Trophoblast cell (in vitro differentiated cells and primary cell): ENCODE results near the gene GPD1L. TPM values are rescaled to one million over a fixed set of nuclear protein-coding genes. Genes with fewer than 3 reads are reported as not detected.
"Not testable (repeated sequence)": the region's sequence is repeated elsewhere in the genome, so short reads cannot be mapped to it uniquely, and the experiment has no call there.

Experiments
- DNase-seq, 2 donors: peaks; one replicate each; pipeline ENCODE4 v3.0.0-alpha.2; 2016
- H2AFZ ChIP-seq: 2 replicates; pipeline ENCODE4 v1.6.1; 2013; ENCODE audit warnings: low read length, moderate library complexity, mild to moderate bottlenecking; ENCODE audit not compliant: insufficient read depth, poor library complexity
- H2AK5ac ChIP-seq: 2 replicates; pipeline ENCODE4 v1.6.1; 2013; ENCODE audit warnings: mild to moderate bottlenecking, low read length
- H2BK120ac ChIP-seq: 2 replicates; pipeline ENCODE4 v1.6.1; 2013; ENCODE audit warnings: low read length, mild to moderate bottlenecking, moderate library complexity; ENCODE audit not compliant: insufficient read depth, poor library complexity
- H2BK12ac ChIP-seq: 2 replicates; pipeline ENCODE4 v1.6.1; 2013; ENCODE audit warnings: mild to moderate bottlenecking, low read length, moderate library complexity
- H2BK5ac ChIP-seq: 2 replicates; pipeline ENCODE4 v1.6.1; 2013; ENCODE audit warnings: low read length, low read depth, moderate library complexity, mild to moderate bottlenecking; ENCODE audit not compliant: poor library complexity
- H3K14ac ChIP-seq: 2 replicates; pipeline ENCODE4 v1.6.1; 2013; ENCODE audit warnings: mild to moderate bottlenecking, low read length
- H3K18ac ChIP-seq: 2 replicates; pipeline ENCODE4 v1.6.1; 2013; ENCODE audit warnings: mild to moderate bottlenecking, low read length
- H3K23ac ChIP-seq: 2 replicates; pipeline ENCODE4 v1.6.1; 2013; ENCODE audit warnings: low read length
- H3K27ac ChIP-seq: 2 replicates; pipeline ENCODE4 v1.5.1; 2013; ENCODE audit warnings: low read depth, mild to moderate bottlenecking, inconsistent platforms, low read length, moderate library complexity
- H3K27me3 ChIP-seq: 2 replicates; pipeline ENCODE4 v1.6.1; 2013; ENCODE audit warnings: inconsistent platforms, mild to moderate bottlenecking, low read length, moderate library complexity; ENCODE audit not compliant: insufficient read depth
- H3K36me3 ChIP-seq, 2 experiments: 1 replicate in 1 of 2; 2 replicates in 1 of 2; pipeline ENCODE4 v1.6.1; 2013; ENCODE audit warnings: low read length in 2 of 2, mild to moderate bottlenecking in 2 of 2, moderate library complexity in 1 of 2; ENCODE audit not compliant: insufficient read depth in 2 of 2, control insufficient read depth in 1 of 2
- H3K4ac ChIP-seq: 2 replicates; pipeline ENCODE4 v1.6.1; 2013; ENCODE audit warnings: low read depth, mild to moderate bottlenecking, low read length, moderate library complexity
- H3K4me1 ChIP-seq, 2 experiments: 1 replicate in 1 of 2; 2 replicates in 1 of 2; pipeline ENCODE4 v1.6.1; 2013; ENCODE audit warnings: low read length in 2 of 2, mild to moderate bottlenecking in 2 of 2, moderate library complexity in 1 of 2; ENCODE audit not compliant: insufficient read depth in 2 of 2, control insufficient read depth in 1 of 2
- H3K4me2 ChIP-seq: 2 replicates; pipeline ENCODE4 v1.6.1; 2013; ENCODE audit warnings: inconsistent platforms, mild to moderate bottlenecking, low read length, moderate library complexity
- H3K4me3 ChIP-seq: 2 replicates; pipeline ENCODE4 v1.5.1; 2013; ENCODE audit warnings: mild to moderate bottlenecking, low read depth, low read length, inconsistent platforms
- H3K79me1 ChIP-seq: one replicate; pipeline ENCODE4 v1.6.1; 2013; ENCODE audit warnings: low read length
- H3K79me2 ChIP-seq: 2 replicates; pipeline ENCODE4 v1.6.1; 2013; ENCODE audit warnings: low read length, mild to moderate bottlenecking; ENCODE audit not compliant: control insufficient read depth, insufficient read depth, poor library complexity
- H3K9ac ChIP-seq: 2 replicates; pipeline ENCODE4 v1.6.1; 2013; ENCODE audit warnings: mild to moderate bottlenecking, low read length
- H3K9me3 ChIP-seq: 2 replicates; pipeline ENCODE4 v1.6.1; 2013; ENCODE audit warnings: low read depth, mild to moderate bottlenecking, control low read depth, inconsistent platforms, low read length; ENCODE audit not compliant: insufficient read depth
- H4K12ac ChIP-seq: 2 replicates; pipeline ENCODE4 v1.6.1; 2013; ENCODE audit warnings: low read depth, mild to moderate bottlenecking, low read length, moderate library complexity
- H4K8ac ChIP-seq: 2 replicates; pipeline ENCODE4 v1.6.1; 2013; ENCODE audit warnings: low read depth, mild to moderate bottlenecking, low read length, moderate library complexity
- H4K91ac ChIP-seq: one replicate; pipeline ENCODE4 v1.6.1; 2013; ENCODE audit warnings: low read depth, mild to moderate bottlenecking, low read length, moderate library complexity
- WGBS: extraction: QIAGEN DNeasy Blood & Tissue Kit; methylation state at CpG from one replicate; pipeline ENCODE4 v1.1.7; 2013; ENCODE audit warnings: missing lambda C conversion rate; ENCODE audit not compliant: insufficient read length, insufficient coverage; ENCODE audit errors: extremely low coverage; 5-methylcytosine and 5-hydroxymethylcytosine counted together
- polyA plus RNA-seq: library from polyadenylated mRNA; stranded (reverse); fragments of 200-250 nt; gene quantifications from 2 replicates; pipeline ENCODE4 v1.2.3, GENCODE V29; 2013

The GPD1L gene
- polyA plus RNA-seq = 1.6 and 1.7 TPM in 2 replicates

DNA sequence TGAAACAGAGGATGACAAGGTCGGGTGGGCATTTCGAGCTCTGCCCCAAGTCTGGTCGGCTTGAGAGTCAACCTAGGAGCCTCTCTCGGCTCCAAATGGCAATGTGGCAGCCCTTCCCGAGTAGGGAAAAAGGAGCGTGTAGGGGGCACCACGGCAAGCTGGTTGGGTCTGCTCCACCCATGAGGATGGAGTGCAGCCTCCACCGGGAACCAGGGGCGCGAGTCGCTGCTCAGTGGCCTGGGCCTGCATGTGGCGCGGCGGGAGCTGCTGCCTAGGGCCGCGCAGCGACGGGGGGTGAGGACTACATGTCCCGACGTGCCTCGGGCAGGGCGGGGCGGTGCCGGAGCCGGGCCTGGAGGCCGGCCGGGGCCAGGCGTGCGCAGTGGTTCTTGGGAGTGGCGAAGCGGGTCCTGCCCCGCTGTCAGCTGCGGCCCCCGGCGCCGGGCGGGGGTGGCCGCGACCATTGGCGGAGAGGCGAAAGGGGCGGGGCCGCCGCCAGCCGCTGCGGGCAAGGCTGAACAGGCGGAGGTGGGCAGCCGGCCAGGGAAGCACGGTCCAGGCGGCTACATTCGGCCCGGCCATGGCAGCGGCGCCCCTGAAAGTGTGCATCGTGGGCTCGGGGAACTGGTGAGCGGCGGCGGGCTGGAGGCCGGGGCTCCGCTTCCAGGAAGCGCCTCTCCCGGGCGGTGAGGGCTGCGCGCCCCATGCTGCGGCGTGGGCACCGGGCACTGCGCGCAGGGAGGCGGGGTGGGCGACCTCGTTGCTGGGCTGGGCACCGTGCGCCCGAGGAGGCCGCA, at the start of gene GPD1L:
Gene GPD1L, plus strand, starts transcription at position 489 of the 797 bp plus-strand sequence. Its CDS starts 92 bp downstream, at position 581.
- Histone ChIP-seq H4K91ac (no peak within 1 kb of the TSS), H2BK12ac (no peak within 1 kb of the TSS), H3K4me1 (peaks cover 3 to 9% of the 10 kb centered on the region in 2 experiments), H3K14ac (peak within 1 kb of the TSS; percentile 75), H3K79me2 (no peaks in the 10 kb centered on the region), H3K36me3 (no peaks in the 10 kb centered on the region), H3K4me3 (peak within 1 kb of the TSS; percentile 85), H3K27ac (no peak within 1 kb of the TSS), H3K79me1 (peaks cover 4% of the 10 kb centered on the region), H3K9ac (peak within 1 kb of the TSS; percentile 35), H4K8ac (peak within 1 kb of the TSS; percentile 93), H3K9me3 (peaks cover 4% of the 10 kb centered on the region), H3K18ac (no peak within 1 kb of the TSS), H3K4ac (no peak within 1 kb of the TSS), H3K23ac (no peak within 1 kb of the TSS), H2AK5ac (no peak within 1 kb of the TSS), H3K27me3 (peaks cover 2% of the 10 kb centered on the region), H2BK120ac (no peak within 1 kb of the TSS), H2AFZ (peak within 1 kb of the TSS; percentile 96), H4K12ac (peak within 1 kb of the TSS; percentile 88), H3K4me2 (peak within 1 kb of the TSS; percentile 100), H2BK5ac (no peak within 1 kb of the TSS)
- peak; percentile 96 to 97 for DNase-seq
- no CpG with 5 or more reads among the region's 78 CpGs for WGBS

DNA sequence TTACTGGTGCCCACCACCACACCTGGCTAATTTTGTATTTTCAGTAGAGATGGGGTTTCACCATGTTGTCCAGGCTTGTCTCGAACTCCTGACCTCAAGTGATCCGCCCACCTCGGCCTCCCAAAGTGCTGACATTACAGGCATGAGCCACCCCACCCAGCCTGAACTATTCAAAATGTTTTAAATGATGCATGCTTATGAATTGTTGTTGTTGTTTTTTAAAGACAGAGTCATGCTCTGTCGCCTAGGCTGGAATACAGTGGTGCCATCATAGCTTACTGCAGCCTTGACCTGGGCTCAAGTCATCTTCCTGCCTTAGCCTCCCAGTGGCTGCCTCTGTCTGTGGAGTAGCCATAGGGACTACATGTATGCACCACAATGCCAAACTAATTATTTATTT, 48.0 kb upstream of the GPD1L start:
- H3K9me3 ChIP-seq, H3K4ac ChIP-seq, H3K36me3 ChIP-seq, H2AFZ ChIP-seq, H3K4me2 ChIP-seq, H2BK120ac ChIP-seq, H3K4me3 ChIP-seq, H3K79me2 ChIP-seq, H3K23ac ChIP-seq, DNase-seq, H4K8ac ChIP-seq, H3K4me1 ChIP-seq, H2AK5ac ChIP-seq, H3K79me1 ChIP-seq, H2BK5ac ChIP-seq, H4K12ac ChIP-seq, H3K18ac ChIP-seq, H3K14ac ChIP-seq, H3K27ac ChIP-seq, H2BK12ac ChIP-seq, H4K91ac ChIP-seq, H3K9ac ChIP-seq, H3K27me3 ChIP-seq: not testable (repeated sequence)
- no CpG with 5 or more reads among the region's 4 CpGs for WGBS

DNA sequence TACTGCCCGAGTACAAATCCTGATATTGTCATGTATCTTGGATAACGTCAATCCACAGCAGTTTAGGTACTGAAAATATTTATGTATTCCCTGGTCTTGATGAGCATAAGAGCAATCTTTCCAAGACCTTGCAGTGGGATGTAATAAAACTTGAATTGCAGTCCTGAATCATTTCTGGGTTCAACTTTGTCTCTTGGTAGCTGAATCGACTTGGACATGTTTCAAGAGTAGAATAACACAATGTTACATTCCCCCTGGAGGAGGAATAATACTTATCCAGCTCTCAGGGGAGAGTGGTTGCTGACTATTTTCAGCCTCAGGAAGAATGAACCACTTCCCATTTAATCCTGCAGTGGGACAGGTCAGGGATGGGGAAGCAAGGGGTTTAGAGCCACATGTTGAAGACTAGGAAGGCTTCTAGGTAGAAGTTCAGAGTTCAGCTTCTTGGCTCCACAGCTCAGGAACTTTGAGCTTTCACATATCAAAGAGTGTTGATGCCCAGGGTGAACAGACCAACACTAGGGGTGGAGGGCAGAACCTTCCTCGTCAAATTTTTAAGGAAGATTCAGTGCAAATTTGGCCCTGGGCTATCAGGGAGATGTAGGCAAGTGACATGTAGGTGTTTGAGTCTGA, 43.4 kb upstream of the GPD1L start:
- H3K4me1 ChIP-seq = no peaks in the 10 kb centered on the region
- no peak overlapping the region for H3K14ac ChIP-seq
- H3K27ac ChIP-seq = no peak overlapping the region
- no peak for DNase-seq
- no peak overlapping the region for H2BK120ac ChIP-seq
- H3K4me2 ChIP-seq = no peak overlapping the region
- no peak overlapping the region for H2BK5ac ChIP-seq
- no peaks in the 10 kb centered on the region for H3K27me3 ChIP-seq
- H4K91ac ChIP-seq = no peak overlapping the region
- no CpG with 5 or more reads among the region's 4 CpGs for WGBS
- H4K12ac ChIP-seq = no peak overlapping the region
- H3K36me3 ChIP-seq = no peaks in the 10 kb centered on the region
- H2AK5ac ChIP-seq = no peak overlapping the region
- no peaks in the 10 kb centered on the region for H3K79me1 ChIP-seq
- no peaks in the 10 kb centered on the region for H3K9me3 ChIP-seq
- no peak overlapping the region for H3K4me3 ChIP-seq
- no peak overlapping the region for H3K4ac ChIP-seq
- no peak overlapping the region for H3K9ac ChIP-seq
- no peaks in the 10 kb centered on the region for H3K79me2 ChIP-seq
- H2AFZ ChIP-seq = no peak overlapping the region
- no peak overlapping the region for H3K23ac ChIP-seq
- no peak overlapping the region for H4K8ac ChIP-seq
- no peak overlapping the region for H2BK12ac ChIP-seq
- H3K18ac ChIP-seq = no peak overlapping the region

DNA sequence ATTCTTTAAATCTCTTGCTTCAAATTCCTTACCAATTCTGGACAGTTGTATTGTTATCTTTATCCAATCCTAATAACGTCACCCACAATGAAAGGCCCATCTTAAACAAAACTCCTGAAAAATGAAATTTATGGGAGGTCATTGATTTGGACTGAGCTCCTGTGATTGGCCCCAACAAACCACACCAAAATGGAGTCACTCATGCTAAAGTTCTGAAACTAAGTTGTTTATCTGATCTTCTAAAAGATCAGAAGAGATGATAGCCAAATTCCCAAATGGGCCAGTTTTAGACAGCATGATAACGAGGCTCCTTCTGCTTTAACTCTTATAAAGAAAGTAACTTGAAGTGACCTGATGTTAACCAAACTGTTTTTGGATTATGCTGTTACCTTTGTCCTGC, 39.7 kb upstream of the GPD1L start:
- H3K9me3 ChIP-seq = no peaks in the 10 kb centered on the region
- H3K79me1 ChIP-seq = no peaks in the 10 kb centered on the region
- no peak overlapping the region for H4K8ac ChIP-seq
- H2BK5ac ChIP-seq = no peak overlapping the region
- no peak overlapping the region for H4K12ac ChIP-seq
- no CpG with 5 or more reads among the region's 2 CpGs for WGBS
- no peak overlapping the region for H3K4ac ChIP-seq
- H2BK120ac ChIP-seq = no peak overlapping the region
- H3K18ac ChIP-seq = no peak overlapping the region
- H3K4me3 ChIP-seq = no peak overlapping the region
- no peak for DNase-seq
- H3K4me2 ChIP-seq = no peak overlapping the region
- no peak overlapping the region for H3K27ac ChIP-seq
- no peak overlapping the region for H2AFZ ChIP-seq
- no peaks in the 10 kb centered on the region for H3K4me1 ChIP-seq
- no peak overlapping the region for H2BK12ac ChIP-seq
- no peak overlapping the region for H2AK5ac ChIP-seq
- no peaks in the 10 kb centered on the region for H3K27me3 ChIP-seq
- H3K23ac ChIP-seq = no peak overlapping the region
- no peaks in the 10 kb centered on the region for H3K36me3 ChIP-seq
- no peak overlapping the region for H3K9ac ChIP-seq
- no peaks in the 10 kb centered on the region for H3K79me2 ChIP-seq
- no peak overlapping the region for H3K14ac ChIP-seq
- no peak overlapping the region for H4K91ac ChIP-seq
